HG02973 (cell line): Measurements from ENCODE around the gene PARL.

Experiments used
- ATAC-seq: cut with Tn5 transposase; IDR thresholded peaks from one replicate; pipeline ENCODE4 v1.9.1; 2021; ENCODE audit warnings: moderate library complexity; ENCODE audit not compliant: unreplicated experiment

The PARL gene

GRCh38 chr3:183818041-183818620 lies 66.5 kb downstream of the PARL start:
- no peak for ATAC-seq

GRCh38 chr3:183817639-183818038 lies 67.0 kb downstream of the PARL start:
- no peak for ATAC-seq

- no peak for ATAC-seq
These were observed 67.8 kb downstream of the PARL start for GRCh38 chr3:183816681-183817510.

DNA sequence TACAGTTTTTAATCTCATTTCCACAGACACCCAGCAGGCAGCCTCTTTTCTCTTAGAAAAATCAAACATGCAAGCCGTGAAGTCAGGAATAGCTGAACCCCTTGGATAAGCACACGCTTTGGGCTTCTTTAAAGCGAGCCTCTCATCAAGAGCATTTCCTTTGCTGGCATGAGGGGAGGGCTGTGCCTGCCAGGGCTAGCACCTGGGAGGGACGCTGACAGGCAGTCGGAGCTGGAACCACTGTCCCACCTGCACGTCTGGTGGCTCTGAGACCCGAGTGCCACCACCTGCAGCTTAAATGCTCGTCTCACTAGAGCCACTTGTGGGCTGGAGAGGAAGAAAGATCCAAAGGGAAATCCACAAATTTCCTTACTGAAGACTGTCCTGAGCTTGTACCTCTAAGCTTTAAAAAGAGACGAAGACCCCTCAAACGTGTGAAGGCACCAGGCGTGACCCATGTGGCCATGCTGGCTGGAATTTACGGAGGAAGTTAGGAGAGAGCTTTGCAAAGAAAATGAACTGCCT lies 68.7 kb downstream of the PARL start:
- no peak for ATAC-seq

GRCh38 chr3:183815563-183815940 lies 69.1 kb downstream of the PARL start:
- no peak for ATAC-seq

DNA sequence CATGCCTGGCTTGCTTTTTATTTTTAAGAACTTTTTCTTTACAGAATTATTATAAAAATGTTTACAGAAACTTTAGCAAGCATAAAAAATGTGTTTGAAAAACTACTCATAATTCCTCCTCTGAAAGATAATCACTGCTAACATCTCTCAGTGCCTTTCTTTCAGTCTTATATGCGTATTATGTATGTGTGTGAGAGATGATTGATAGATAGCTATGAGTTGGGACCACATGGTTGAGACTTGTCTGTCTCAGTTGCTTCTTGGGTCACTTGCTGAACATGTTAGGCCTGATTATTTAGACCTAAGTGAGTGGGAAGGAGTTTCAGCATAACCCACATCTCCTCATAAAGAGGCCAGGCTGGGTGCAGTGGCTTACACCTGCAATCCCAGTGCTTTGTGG lies 70.4 kb downstream of the PARL start:
- no peak for ATAC-seq

GRCh38 chr3:183812761-183813445 lies 71.8 kb downstream of the PARL start:
- ATAC-seq = no peak

DNA sequence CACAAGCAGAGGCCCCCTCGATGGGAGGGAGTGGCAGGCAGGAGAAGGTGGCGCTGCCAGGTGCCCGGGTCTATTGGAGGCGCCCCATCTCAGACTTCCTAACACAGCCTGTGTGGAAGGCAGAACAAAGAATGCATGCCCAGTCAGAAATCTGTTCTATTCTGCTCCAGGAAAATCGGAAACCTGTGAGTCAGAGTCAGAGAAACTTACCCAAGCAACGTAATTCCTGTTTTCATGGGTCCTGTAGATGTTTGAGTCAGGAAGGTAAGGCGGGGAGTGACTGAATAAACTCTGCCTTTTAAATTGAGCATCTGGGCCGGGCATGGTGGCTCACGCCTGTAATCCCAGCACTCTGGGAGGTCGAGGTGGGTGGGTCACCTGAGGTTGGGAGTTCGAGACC lies 73.0 kb downstream of the PARL start:
- no peak for ATAC-seq

GRCh38 chr3:183810643-183811594 lies 73.8 kb downstream of the PARL start:
- ATAC-seq = no peak

DNA sequence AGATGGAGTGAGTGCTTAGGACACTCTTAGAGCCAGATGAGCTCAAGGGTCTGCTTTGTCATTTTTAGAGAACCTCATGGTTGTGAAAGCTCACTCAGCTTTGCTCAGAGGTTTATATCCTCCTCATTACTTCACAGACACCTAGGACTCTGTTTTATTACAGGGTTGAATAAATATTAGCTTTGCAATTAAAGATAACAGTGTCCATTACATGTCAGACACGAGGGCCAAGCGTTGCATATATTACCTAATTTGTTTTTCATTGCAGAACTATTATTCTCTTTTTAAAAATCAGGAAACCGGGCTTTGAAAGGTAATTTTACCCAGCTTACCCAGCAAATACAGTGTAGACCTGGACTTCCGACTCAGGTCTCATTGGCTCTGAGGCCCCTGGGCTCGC lies 75.4 kb downstream of the PARL start:
- ATAC-seq = no peak

- no peak for ATAC-seq
These were observed 76.3 kb downstream of the PARL start for GRCh38 chr3:183808355-183808754.

DNA sequence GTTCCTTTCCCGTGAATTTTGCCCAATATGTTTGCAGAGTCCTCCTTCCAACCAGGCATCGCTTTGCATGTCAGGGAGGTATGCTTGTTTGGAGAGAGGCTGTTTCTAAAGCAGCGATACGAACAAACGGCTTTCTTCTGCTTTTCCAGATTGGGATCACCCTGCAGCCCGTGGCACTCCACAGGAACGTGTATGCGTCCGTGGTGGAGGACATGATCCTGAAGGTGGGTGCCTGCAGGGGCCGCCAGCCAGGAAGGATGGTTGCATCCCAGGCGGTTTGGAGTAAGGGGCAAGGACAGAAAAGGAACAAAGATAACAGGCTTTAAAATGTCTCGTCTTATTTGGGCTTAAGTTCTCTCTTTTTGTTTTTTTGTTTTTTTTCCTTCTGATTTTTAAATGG lies 76.8 kb downstream of the PARL start:
- ATAC-seq = no peak

- ATAC-seq = no peak
These were observed 77.4 kb downstream of the PARL start for GRCh38 chr3:183807209-183807728.

DNA sequence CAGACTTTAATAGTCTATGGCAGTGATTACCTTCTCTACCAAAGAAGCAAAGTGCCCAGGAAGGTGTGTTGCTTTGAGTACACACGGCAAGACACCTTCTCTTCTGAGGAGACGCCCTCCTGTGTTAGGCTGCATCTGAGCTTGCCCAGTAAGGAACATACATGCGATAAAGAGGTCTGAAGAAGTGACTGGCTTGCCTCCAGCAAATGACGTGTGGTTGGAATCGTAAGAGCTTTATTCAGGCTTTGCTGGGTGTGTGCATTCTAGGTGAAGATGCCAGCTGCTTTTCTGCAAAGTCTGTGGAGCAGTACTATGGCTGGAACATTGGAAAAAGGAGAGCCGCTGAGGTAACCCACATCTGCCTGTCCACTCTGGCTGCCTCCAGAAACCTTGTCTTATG lies 81.7 kb downstream of the PARL start:
- no peak for ATAC-seq

DNA sequence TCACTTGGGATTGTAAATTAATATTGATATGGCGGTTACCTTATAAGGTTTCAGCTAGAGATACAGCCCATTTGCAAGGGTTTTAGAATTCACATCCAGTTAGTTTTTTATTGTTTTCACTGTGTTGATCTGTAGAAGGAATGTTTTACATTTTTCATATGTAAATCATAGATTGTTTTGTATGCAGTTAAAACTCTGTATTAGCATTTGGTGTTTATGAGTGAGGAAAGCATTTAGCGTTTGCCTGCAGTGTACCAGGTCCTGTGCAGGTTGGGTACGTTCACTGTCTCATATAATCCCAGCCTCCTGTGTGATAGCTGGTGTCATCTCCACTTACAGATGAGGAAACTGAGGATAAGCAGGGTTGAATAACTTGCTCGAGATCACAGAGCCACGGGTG lies 83.1 kb downstream of the PARL start:
- no peak for ATAC-seq

DNA sequence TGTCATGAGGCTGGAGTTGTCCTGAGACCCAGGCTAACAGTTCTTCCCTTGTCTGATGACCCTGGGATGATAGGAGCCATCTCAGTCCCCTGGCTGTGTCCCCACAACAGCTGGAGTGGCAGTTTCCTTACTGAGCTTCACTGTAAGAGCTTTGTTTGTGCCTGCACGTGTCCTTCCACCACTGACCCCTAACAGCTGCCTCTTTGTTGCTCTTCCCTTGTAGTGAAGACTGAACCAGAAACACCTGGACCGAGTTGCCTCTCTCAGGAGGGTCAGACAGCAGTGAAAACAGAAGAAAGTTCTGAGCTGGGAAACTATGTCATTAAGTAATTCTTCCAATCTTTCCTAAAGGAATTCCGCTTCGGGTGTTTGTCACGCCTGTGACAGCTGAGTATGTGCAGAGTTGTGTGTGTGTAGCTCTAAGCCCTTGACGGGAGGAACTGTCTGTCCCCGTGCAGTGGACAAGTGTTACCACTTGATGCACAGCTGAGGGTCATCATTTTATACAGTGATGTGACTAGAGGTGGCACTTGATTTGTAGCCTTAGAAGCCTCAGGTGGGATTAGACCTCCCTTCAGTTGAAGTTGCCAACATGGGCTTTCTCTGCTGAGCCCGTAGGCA lies 84.3 kb downstream of the PARL start:
- ATAC-seq = no peak

- ATAC-seq = no peak
These were observed 85.2 kb downstream of the PARL start for GRCh38 chr3:183799461-183799860.

DNA sequence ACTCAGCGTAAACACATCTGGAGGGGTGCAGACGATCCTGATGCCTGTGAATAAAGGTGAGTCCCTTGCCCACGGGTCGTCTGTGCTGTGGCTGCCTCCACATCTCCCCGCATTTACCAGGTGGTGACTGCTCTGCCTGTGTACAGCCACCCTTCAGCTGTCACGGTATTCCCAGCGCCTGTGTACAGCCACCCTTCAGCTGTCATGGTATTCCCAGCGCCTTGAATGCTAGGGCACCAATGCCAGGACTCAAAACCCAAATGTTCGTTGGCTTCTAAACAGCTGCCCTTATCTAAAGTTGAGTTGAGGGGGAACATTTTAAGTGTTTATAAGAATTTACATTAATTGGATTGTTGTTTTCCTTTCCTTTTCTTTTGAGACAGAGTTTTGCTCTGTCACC lies 86.7 kb downstream of the PARL start:
- ATAC-seq = no peak

DNA sequence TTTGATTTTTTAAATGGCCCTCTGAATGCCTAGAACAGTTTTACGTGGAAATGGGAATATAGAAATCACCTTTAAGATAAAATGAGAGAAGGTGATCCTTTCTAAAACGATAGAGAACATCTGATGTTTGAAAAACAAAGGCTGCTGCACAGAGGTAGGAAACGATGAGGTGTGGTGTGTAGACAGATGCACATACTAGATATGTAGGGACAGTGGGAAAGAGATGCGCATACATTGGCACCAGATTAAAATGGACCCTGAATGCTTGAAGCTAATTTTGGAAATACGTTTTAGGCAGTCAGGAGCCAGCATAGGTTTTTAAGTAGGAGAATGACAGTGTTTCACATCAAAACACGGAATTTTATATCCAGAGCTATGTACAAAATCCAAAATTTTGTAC lies 88.3 kb downstream of the PARL start:
- no peak for ATAC-seq

DNA sequence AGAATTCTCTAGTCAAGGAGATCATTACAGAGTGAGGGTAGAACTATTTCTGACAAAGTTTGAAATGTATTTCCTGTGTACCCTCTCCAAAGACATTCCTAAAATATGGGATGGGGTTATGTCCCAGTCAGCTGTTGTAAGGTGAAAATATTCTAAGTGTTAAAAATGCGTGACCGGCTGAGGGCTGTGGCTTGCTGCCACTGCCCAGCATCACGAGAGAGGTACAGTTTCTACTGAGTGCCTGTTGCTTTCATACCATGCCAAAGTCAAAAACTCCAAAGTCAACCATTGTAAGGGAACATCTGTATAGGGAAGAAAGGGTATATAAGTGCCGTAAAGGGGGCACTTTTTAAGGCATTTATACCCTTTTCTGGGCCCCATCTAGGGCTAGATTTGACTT lies 90.2 kb downstream of the PARL start:
- ATAC-seq = no peak
